CD4-positive, CD25-positive, alpha-beta regulatory T cell (primary cell): ENCODE measurements around the gene NEO1. TPM values are rescaled to one million over a fixed set of nuclear protein-coding genes. Genes with fewer than 3 reads are reported as not detected.

ENCODE experiments used
- ATAC-seq, 2 donors: fragments of 150-1000 bp; cut with Tn5 transposase; one replicate each; pipeline ENCODE4 v1.10.0; 2021; ENCODE audit warnings: low read depth in 2 of 2, moderate number of reproducible peaks in 2 of 2, moderate library complexity in 1 of 2
- DNase-seq, 3 donors: peaks; one replicate each; pipeline versions ENCODE4 v3.0.0 to v3.0.0-alpha.2; 2012 to 2022; ENCODE audit warnings: mixed read lengths in 1 of 3
- H3K27ac ChIP-seq: one replicate; pipeline ENCODE4 v1.7.0; 2013; ENCODE audit warnings: mild to moderate bottlenecking, low read length; ENCODE audit not compliant: insufficient read depth, poor library complexity, severe bottlenecking
- H3K27me3 ChIP-seq: one replicate; pipeline ENCODE4 v1.7.0; 2013; ENCODE audit warnings: low read length; ENCODE audit not compliant: control insufficient read depth, insufficient read depth
- H3K36me3 ChIP-seq: one replicate; pipeline ENCODE4 v1.7.0; 2013; ENCODE audit warnings: mild to moderate bottlenecking, low read length, moderate library complexity; ENCODE audit not compliant: control insufficient read depth, insufficient read depth
- H3K4me1 ChIP-seq: 2 replicates; pipeline ENCODE4 v1.7.0; 2013; ENCODE audit warnings: mild to moderate bottlenecking, low read length; ENCODE audit not compliant: insufficient read depth, control insufficient read depth, poor library complexity, severe bottlenecking
- H3K4me3 ChIP-seq: one replicate; pipeline ENCODE4 v1.7.0; 2013; ENCODE audit warnings: low read depth, mild to moderate bottlenecking, low read length, moderate library complexity
- H3K9me3 ChIP-seq, 2 experiments: 1 replicate in 1 of 2; 2 replicates in 1 of 2; pipeline ENCODE4 v1.7.0; 2013; ENCODE audit warnings: low read length in 2 of 2, mild to moderate bottlenecking in 1 of 2, moderate library complexity in 1 of 2; ENCODE audit not compliant: control insufficient read depth in 2 of 2
- H3K27ac Mint-ChIP-seq, 3 donors: one replicate each; pipeline ENCODE4 v1.8.0; 2020 to 2022; ENCODE audit warnings: mild to moderate bottlenecking in 3 of 3, mixed read lengths in 3 of 3, moderate library complexity in 2 of 3
- H3K27me3 Mint-ChIP-seq: one replicate; pipeline ENCODE4 v1.8.0; 2022; ENCODE audit warnings: mild to moderate bottlenecking, mixed read lengths
- H3K36me3 Mint-ChIP-seq: one replicate; pipeline ENCODE4 v1.8.0; 2020; ENCODE audit warnings: mixed read lengths
- H3K4me1 Mint-ChIP-seq, 4 donors: one replicate each; pipeline ENCODE4 v1.8.0; 2020 to 2022; ENCODE audit warnings: mixed read lengths in 4 of 4, mild to moderate bottlenecking in 1 of 4
- H3K4me3 Mint-ChIP-seq, 4 donors: one replicate each; pipeline ENCODE4 v1.8.0; 2020 to 2022; ENCODE audit warnings: mild to moderate bottlenecking in 4 of 4, mixed read lengths in 4 of 4, moderate library complexity in 3 of 4
- H3K9me3 Mint-ChIP-seq, 7 donors: one replicate each; pipeline ENCODE4 v1.8.0; 2020 to 2022; ENCODE audit warnings: mixed read lengths in 7 of 7, mild to moderate bottlenecking in 3 of 7, moderate library complexity in 2 of 7
- polyA plus RNA-seq, 4 donors: library from polyadenylated mRNA; unstranded; fragments of 300-500 nt; fragmentation: Illumina TruSeq; gene quantifications; one replicate each; pipeline ENCODE4 v1.2.3, GENCODE V29; 2021
- total RNA-seq: library from RNA; stranded (reverse); gene quantifications from one replicate; pipeline ENCODE4 v1.2.3, GENCODE V29; 2022

The NEO1 gene
- total RNA-seq (2.7 TPM), polyA plus RNA-seq (1 to 10 TPM in 1 of 4 donors, under 1 TPM in 3; 0.45 to 1.6 (median 0.68) TPM)

GRCh38 chr15:73051807-73052652 lies at the start of gene NEO1:
Gene NEO1, plus strand, starts transcription at chr15:73052463. Its CDS starts 213 bp downstream, at chr15:73052676.
- ATAC-seq (peak; percentile 69 to 70), DNase-seq (peak; percentile 53 to 68 (median 62))
- peaks cover 37% of the 10 kb centered on the region for H3K27me3 Mint-ChIP-seq
- Histone ChIP-seq H3K9me3 (no peaks in the 10 kb centered on the region), H3K4me3 (peak within 1 kb of the TSS; percentile 56), H3K27ac (no peak within 1 kb of the TSS), H3K36me3 (no peaks in the 10 kb centered on the region), H3K4me1 (peaks cover 16% of the 10 kb centered on the region), H3K27me3 (peaks cover 58% of the 10 kb centered on the region)
- peak within 1 kb of the TSS in 1 of 3 donors; percentile 76 for H3K27ac Mint-ChIP-seq
- peak within 1 kb of the TSS; percentile 81 to 91 (median 89) for H3K4me3 Mint-ChIP-seq
- no peaks in the 10 kb centered on the region for H3K36me3 Mint-ChIP-seq
- peaks cover 0 to 10% (median 6%) of the 10 kb centered on the region in 4 donors for H3K4me1 Mint-ChIP-seq
- peaks cover 0 to 2% (median 0%) of the 10 kb centered on the region in 7 donors for H3K9me3 Mint-ChIP-seq

GRCh38 chr15:73004462-73004861 lies 47.8 kb upstream of the NEO1 start:
- peaks cover 0 to 5% (median 0%) of the 10 kb centered on the region in 7 donors for H3K9me3 Mint-ChIP-seq
- H3K27ac Mint-ChIP-seq, result no peak overlapping the region
- Histone ChIP-seq H3K36me3 (no peaks in the 10 kb centered on the region), H3K27ac (no peak overlapping the region), H3K27me3 (no peaks in the 10 kb centered on the region), H3K4me3 (no peak overlapping the region), H3K9me3 (no peaks in the 10 kb centered on the region), H3K4me1 (no peaks in the 10 kb centered on the region)
- H3K4me1 Mint-ChIP-seq, result no peaks in the 10 kb centered on the region
- no peak overlapping the region for H3K4me3 Mint-ChIP-seq
- H3K36me3 Mint-ChIP-seq, result no peaks in the 10 kb centered on the region
- H3K27me3 Mint-ChIP-seq, result peaks cover 17% of the 10 kb centered on the region
- DNase-seq, result no peak
- no peak for ATAC-seq

- no peaks in the 10 kb centered on the region for H3K27me3 ChIP-seq
- H3K4me1 ChIP-seq, result no peaks in the 10 kb centered on the region
- Mint-ChIP-seq H3K27ac (no peak overlapping the region), H3K36me3 (no peaks in the 10 kb centered on the region), H3K4me1 (no peaks in the 10 kb centered on the region), H3K27me3 (peaks cover 15% of the 10 kb centered on the region), H3K4me3 (no peak overlapping the region), H3K9me3 (peaks cover 0 to 5% (median 0%) of the 10 kb centered on the region in 7 donors)
- no peaks in the 10 kb centered on the region for H3K9me3 ChIP-seq
- no peak for DNase-seq
- H3K36me3 ChIP-seq, result no peaks in the 10 kb centered on the region
- no peak for ATAC-seq
- no peak overlapping the region for H3K4me3 ChIP-seq
- no peak overlapping the region for H3K27ac ChIP-seq
These were observed 47.2 kb upstream of the NEO1 start for GRCh38 chr15:73005032-73005431.

- peaks cover 13% of the 10 kb centered on the region for H3K27me3 Mint-ChIP-seq
- no peak overlapping the region for H3K27ac Mint-ChIP-seq
- H3K36me3 ChIP-seq, result no peaks in the 10 kb centered on the region
- ATAC-seq (no peak), DNase-seq (no peak)
- H3K4me3 Mint-ChIP-seq, result no peak overlapping the region
- H3K27ac ChIP-seq, result no peak overlapping the region
- no peaks in the 10 kb centered on the region for H3K27me3 ChIP-seq
- H3K9me3 Mint-ChIP-seq, result peaks cover 0 to 5% (median 0%) of the 10 kb centered on the region in 7 donors
- no peak overlapping the region for H3K4me3 ChIP-seq
- H3K4me1 ChIP-seq, result no peaks in the 10 kb centered on the region
- H3K9me3 ChIP-seq, result no peaks in the 10 kb centered on the region
- H3K36me3 Mint-ChIP-seq, result no peaks in the 10 kb centered on the region
- no peaks in the 10 kb centered on the region for H3K4me1 Mint-ChIP-seq
These were observed 46.8 kb upstream of the NEO1 start for GRCh38 chr15:73005446-73005845.

- ATAC-seq (no peak), DNase-seq (no peak)
- Histone ChIP-seq H3K36me3 (no peaks in the 10 kb centered on the region), H3K4me3 (no peak overlapping the region), H3K27me3 (no peaks in the 10 kb centered on the region), H3K9me3 (no peaks in the 10 kb centered on the region), H3K27ac (no peak overlapping the region), H3K4me1 (no peaks in the 10 kb centered on the region)
- Mint-ChIP-seq H3K4me3 (no peak overlapping the region), H3K27me3 (peaks cover 13% of the 10 kb centered on the region), H3K9me3 (peaks cover 0 to 5% (median 0%) of the 10 kb centered on the region in 7 donors), H3K27ac (no peak overlapping the region), H3K4me1 (no peaks in the 10 kb centered on the region), H3K36me3 (no peaks in the 10 kb centered on the region)
These were observed 45.7 kb upstream of the NEO1 start for GRCh38 chr15:73006523-73006922.

- Mint-ChIP-seq H3K4me3 (no peak overlapping the region), H3K9me3 (peaks cover 0 to 5% (median 0%) of the 10 kb centered on the region in 7 donors), H3K36me3 (no peaks in the 10 kb centered on the region), H3K27ac (no peak overlapping the region), H3K4me1 (no peaks in the 10 kb centered on the region), H3K27me3 (peaks cover 5% of the 10 kb centered on the region)
- ATAC-seq (no peak), DNase-seq (no peak)
- H3K36me3 ChIP-seq, result no peaks in the 10 kb centered on the region
- H3K4me3 ChIP-seq, result no peak overlapping the region
- H3K9me3 ChIP-seq, result no peaks in the 10 kb centered on the region
- no peak overlapping the region for H3K27ac ChIP-seq
- H3K27me3 ChIP-seq, result no peaks in the 10 kb centered on the region
- no peaks in the 10 kb centered on the region for H3K4me1 ChIP-seq
These were observed 42.9 kb upstream of the NEO1 start for GRCh38 chr15:73009066-73010056.

GRCh38 chr15:73010154-73011152 lies 41.8 kb upstream of the NEO1 start:
- Mint-ChIP-seq H3K27ac (no peak overlapping the region), H3K4me3 (no peak overlapping the region), H3K4me1 (no peaks in the 10 kb centered on the region), H3K36me3 (no peaks in the 10 kb centered on the region), H3K9me3 (peaks cover 0 to 5% (median 0%) of the 10 kb centered on the region in 7 donors), H3K27me3 (peaks cover 7% of the 10 kb centered on the region)
- Histone ChIP-seq H3K4me3 (no peak overlapping the region), H3K36me3 (no peaks in the 10 kb centered on the region), H3K27me3 (no peaks in the 10 kb centered on the region), H3K9me3 (no peaks in the 10 kb centered on the region), H3K27ac (no peak overlapping the region), H3K4me1 (no peaks in the 10 kb centered on the region)
- ATAC-seq (no peak), DNase-seq (no peak)
